ENCODE results near the gene TUBE1.

- no peak for TF ChIP-seq MAX (IDR thresholded peaks at IDR 0.05; ENCODE audit: insufficient read depth, insufficient read length)
- TF ChIP-seq CTCF (IDR thresholded peaks at IDR 0.05; ENCODE audit: extremely low read depth in 1 of 2, insufficient read depth in 1 of 2, low read depth in 1 of 2, low read length in 2 of 2) = no peak
These were observed at the start of gene TUBE1, which contains the start of gene FAM229B for GRCh38 chr6:112087136-112087911.

Measured in endothelial cell of umbilical vein (primary cell).